Retina (tissue), 1 donor: ENCODE measurements around the gene SIGMAR1.

Source experiments
- DNase-seq: peaks from one replicate; pipeline ENCODE4 v3.0.0-alpha.2; 2016

The SIGMAR1 gene

DNA sequence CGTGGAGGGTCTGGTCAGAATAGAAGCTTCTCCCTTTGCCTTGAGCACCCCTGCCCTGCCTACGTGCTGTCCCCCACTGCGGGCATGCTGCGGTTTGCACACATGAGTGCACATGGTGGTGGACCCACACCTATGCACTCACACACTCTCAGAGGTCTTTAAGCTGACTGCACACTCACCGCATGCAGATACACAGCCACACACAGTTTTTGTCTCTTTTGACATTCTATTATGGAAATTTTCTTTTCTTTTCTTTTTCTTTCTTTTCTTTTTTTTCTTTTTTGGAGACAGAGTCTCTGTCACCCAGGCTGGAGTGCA, 8.1 kb downstream of the SIGMAR1 start:
- DNase-seq: no peak

- peak; percentile 32 for DNase-seq
Observed at GRCh38 chr9:34628656-34629490, 8.7 kb downstream of the SIGMAR1 start, which contains the start of gene ARID3C. Gene ARID3C (minus strand): TSS chr9:34629066. CDS start chr9:34628014, 1,052 bp downstream.

DNA sequence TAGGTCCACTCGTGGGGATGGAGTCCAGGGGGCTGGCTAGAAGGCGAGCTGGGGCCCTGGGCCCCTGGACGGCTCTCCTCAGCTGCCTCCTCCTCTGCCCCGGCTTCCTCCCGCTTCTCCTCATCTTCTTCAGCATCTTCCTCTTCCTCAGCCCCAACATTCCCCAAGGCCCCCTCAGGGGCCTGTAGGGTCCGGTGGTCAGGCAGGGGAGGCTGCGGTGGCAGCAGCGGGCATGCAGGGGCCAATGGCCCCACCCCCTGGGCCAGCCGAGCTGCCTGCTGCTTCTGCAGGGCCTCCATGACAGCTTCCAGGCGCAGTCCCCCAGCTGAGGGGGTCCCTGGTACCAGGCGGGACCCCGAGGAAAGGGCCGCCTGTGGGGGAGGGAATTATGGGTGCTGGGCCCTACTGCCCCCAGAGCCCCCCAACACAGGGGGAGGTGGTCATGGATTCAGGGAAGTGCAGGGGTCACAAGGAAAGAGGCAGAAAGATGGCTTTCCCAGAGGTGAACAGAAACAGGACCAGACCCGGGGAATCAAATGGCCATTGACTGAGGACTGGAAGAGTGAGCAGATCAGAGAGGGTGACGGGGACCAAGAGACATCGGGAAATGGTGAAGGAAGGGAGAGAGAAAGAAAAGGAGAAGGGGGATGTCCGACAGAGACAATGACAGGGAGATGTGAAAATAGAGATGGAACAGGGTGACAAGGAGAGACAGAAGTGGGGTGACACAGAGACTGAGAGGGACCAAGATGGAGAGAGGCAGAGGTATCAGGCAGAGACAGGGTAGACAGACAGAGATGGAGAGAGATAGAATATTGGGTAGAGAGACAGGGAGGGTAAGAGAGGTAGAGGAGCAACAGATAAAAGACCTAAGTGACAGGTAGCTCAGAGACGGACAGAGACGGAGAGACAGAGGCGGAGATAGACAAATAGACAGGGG, 9.6 kb downstream of the SIGMAR1 start:
- no peak for DNase-seq

DNA sequence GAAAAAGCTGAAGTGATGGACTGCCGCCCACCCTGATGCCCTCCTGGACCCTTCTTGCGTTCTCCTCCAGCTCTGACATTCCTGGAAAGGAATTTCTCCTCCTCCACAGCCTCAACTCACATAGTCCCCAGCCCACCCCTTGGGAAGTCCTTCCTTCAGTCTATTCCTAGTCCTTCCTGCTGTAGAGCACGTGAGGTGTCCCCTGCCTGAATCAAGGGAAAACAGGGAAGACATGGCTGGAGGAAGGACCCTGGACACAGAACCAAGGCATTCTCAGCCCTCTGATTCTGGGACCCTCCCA, 12.5 kb downstream of the SIGMAR1 start:
- no peak for DNase-seq

DNA sequence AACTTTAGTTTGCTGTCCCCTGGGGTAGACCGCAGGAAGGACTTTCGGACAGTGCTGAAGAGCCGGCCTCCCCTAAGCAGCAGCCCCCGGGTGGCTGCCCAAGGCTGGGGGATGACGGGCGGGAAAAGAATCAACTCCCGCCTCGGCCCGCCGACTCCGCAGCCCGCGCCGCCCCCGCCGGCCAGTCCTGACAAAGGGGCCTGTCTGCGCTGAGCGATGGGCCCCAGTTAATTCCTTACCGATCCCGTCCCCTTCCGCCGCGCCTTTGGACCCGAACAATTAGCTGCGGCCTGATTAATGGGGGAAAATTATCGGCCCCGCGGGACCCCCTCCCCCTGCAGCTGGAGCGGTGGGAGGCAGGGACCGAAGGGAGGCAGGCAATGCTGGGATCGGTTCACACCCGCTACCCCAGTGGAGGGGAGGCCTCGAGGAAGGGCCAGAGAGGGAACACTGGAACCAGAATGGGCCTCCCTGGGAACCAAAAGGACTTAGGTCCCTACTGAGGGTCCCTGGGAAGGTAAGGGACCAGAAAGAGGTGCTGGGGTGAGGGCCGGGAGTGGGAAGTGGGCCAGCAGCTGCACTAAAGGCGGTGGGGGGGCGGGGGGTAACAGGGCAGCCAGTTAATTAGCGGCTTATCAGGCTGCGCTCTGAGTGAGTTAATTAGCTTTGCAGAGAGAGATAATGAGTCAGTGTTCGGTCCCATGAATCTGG, 13.0 kb downstream of the SIGMAR1 start:
- DNase-seq: peak; percentile 70

DNA sequence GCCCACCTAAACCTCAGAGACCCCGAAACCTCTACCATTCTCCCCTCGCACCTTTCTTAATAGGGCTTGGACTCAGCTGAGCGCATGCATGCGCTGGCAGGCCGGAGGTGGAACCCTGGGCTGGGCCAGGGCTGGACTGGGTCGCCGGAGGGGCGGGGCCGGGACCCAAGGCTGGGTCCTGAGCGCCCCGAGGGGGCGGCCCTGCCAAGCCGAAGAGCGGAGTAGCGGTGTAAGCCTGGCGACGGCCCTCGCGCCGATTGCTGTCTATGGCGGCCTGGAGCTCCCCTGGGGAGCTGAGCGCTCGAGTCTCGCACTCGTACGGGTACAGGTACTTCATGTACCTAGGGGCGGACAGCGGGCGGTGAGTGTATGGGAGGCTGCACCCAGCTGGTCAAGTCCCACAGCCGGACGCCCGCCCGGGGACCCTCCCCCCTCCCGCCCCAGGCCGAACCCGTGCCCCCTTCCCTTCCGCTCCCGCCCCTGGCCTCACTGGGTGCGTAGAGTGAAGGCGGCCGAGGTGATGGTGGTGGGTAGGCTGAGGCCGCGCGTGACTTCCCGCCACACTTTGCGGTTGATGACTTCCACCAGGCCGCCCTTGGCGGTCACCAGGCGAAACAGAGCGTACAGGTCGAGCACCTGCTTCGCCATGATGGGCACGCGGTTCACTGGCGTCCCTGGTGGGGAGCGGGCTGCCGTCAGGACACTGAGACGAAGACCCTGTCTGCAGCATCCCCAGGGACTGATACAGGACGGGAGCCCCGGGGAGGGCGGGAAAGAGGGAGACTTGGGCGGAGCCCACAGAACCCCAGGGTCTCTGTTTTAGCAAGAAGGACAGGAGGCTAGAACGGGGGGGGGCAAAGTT, 14.0 kb downstream of the SIGMAR1 start:
- DNase-seq: peak; percentile 42

GRCh38 chr9:34620061-34620994, 17.3 kb downstream of the SIGMAR1 start, which contains the start of gene DCTN3:
Gene DCTN3 (minus strand): TSS chr9:34620495. CDS start chr9:34620464, 31 bp downstream.
- peak; percentile 91 for DNase-seq

GRCh38 chr9:34615132-34615531, 22.5 kb downstream of the SIGMAR1 start:
- no peak for DNase-seq

GRCh38 chr9:34612788-34613390, 24.7 kb downstream of the SIGMAR1 start:
- peak; percentile 85 for DNase-seq

DNA sequence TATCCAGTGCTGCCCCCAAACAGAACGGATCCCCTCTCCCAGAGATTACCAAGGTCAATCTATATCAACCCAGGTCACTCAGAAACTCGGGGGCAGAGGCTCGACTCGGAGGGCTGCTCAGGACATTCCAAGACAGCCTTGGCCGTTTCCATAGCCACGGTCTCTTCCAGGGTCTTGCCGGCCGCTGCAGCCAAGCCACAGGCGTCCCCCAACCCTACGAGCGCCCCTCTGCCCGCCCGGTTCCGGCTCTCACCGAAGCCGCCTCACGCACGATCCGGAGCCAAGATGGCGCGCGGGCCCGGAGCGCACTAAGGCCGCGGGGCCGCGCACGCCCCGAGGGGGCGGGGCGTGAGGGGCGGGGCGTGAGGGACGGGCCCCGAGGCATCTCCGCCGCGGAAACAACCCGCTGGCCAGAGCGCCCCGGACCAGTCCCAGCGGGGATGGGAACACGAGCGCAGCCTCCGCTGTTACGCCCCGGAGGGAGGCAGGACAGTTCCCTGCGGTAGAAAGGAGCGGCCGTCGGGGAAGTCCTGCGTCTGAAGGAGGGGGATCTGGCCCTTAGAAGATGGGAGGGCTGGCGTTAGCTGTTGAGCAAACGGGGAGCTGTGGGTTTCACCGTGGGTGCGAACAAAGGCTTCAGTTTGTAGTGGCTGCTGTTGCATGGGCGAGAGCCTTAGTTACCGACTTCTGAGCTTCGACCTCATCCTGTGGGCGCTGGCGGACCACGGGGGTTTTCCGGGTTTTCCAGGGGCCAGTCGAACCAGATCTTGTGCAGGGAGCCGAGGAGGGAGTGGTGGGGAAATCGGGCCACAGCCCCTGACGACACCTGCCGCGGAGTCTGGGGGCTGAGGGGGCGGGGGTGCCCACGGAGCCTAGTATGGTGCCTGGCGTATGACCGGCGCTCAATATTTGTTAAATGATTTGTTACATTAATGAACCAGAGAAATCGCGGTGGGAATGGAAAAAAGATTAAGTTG, 25.5 kb downstream of the SIGMAR1 start, which contains the start of gene RPP25L:
Gene RPP25L (minus strand): TSS at position 287 of the 977 bp plus-strand sequence. CDS start 801 bp downstream, outside the sequence.
- peak; percentile 91 for DNase-seq

DNA sequence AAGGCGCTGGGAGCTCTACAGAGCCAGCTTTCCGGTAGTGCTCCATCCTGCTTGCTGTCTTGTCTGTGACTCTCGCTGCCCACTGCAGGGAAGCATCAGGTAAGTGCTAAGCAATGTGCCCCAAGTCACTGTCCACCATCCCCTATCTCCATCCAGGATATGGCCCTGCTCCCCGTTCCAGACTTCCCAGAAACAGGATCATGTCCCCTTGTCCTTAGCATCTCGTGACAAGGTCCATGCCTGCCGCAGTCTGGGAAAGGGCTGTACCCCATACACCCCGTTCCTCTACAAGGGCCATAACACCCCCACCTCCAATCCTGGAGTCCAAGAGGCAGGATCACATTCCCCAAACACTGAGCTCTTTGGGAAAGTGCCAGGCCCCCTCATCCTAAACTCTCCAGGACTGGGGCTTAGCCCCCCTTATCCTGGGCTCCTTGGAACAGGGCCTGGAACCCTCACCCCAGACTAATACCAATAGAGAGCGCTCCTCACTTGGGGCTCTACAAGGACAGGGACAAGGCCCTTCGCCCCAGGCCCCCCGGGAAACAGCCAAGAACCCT, 26.3 kb downstream of the SIGMAR1 start:
- DNase-seq: no peak

DNA sequence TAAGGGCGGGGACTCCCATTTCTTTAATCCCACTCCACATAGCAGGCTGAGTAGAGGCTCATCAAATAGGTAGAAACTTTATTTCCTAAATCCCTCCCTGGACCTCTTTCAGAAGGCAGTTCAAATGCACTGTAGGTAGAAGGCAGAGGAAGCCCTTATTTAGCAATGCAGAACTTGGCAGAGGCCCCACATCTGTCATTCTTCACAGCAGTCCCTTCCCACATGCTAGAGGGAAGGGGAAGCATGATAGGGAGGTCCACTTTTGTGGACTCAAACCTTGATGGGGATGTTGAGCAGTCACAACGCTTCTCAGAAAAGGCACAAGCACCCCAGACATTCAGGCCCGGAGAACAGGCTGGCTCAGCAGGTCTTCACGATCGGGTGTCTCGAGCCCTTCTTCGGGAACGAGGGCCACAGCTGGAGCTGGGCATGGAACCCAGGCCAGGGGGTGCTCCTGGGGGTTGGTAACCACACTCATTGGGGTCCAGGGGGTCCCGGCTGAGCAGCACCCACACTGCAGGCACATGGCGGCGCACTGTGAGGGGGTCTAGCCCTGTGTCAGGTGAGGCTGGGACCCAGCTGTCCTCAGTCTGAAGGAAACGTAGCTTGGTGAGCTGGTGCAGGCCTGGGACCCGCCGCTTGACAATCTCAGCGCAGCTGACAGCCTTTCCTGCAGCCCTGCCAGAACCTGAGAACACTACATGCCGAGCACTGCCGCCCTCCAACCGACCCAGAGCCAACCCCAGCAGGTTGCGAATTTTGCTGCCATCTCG, 27.0 kb downstream of the SIGMAR1 start:
- DNase-seq: no peak

GRCh38 chr9:34607331-34607730, 30.3 kb downstream of the SIGMAR1 start:
- DNase-seq: no peak

- no peak for DNase-seq
Observed at GRCh38 chr9:34606905-34607304, 30.7 kb downstream of the SIGMAR1 start.

DNA sequence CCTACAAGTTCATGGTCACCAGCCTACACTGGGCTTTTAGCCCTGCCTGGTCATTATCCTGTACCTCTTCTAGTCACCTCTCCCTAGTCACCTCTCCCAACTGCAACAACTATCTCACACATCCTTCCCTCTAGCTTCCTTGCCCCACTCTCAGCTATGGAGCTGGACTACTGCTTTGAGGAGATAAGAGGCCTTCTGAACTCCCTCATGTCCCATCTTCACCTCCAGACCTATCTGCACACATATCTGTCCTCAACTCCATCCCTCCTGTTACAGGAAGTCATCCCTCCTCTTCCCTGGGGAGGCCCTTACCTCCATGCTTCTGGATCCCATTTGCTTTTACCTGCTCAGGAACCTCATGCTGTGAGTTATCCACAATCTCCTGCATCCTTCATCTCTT, 31.4 kb downstream of the SIGMAR1 start:
- no peak for DNase-seq

DNA sequence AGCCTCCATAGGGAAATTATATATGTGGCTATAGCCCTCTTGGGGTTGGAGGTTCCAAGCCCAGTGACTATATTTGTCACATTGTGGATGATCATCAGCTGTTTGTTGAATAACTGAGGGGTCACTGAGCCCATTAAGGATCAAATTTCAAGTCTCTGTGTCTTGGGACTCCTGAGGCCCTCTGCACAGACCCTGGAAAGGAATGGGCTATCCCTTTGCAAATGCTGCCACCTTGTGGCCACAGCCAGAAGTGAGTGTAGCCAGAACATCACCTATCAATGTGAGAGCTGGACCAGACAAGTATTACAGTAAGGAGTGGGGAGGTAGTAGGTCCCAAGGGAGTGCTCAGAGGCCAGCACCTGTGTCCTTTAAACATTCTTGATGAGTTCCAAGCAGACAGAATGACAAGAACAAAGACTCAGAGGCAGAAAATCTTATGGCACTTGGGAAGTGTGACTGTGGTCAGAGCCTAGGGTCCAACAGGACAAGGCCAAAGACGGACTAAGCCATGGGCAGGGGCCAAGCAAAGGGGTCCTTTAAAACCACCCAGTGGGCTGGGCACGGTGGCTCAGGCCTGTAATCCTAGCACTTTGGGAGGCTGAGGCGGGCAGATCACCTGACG, 33.9 kb downstream of the SIGMAR1 start:
- peak; percentile 84 for DNase-seq

DNA sequence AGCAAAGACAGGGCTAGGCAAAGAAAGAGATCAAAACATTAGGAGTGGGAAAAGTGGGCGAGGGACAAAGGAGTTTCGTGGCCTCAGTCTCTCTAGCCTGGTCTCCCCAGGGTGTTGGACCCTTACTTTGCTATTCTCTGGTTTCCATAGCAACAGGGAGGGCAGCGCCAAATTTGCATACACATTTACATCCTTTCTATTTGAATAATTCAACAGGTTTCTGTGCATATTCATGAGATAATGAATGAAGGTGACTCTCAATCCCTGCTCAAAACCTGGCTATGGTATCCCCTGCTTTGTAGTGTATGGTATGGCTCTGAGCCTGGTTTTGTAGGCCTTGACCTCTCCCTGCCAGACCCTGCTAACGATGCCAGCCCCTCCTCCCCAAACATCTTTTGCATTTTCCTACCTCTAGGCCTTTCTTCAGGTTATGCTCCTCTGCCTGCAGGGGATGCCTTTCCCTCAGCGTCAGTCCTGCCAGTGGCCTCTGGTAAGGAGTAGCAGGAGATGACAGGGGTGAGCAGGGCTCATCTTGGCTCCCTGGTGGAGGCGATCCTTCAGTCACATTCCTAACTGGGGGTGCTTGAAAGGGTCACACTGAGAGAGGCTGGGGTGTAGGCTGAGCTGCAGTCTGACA, 35.5 kb downstream of the SIGMAR1 start:
- DNase-seq: no peak
